ENCODE data around the gene MSL3B.

- TF ChIP-seq SUZ12 (IDR thresholded peaks at IDR 0.05; ENCODE audit: extremely low read depth, insufficient read depth, insufficient read length) (no peak), YY1 (IDR thresholded peaks at IDR 0.05; ENCODE audit: insufficient read depth, insufficient read length) (no peak)
These were observed 37.8 kb upstream of the MSL3B start for GRCh38 chr2:233905945-233906344.

All from NT2/D1 (cell line).